ENCODE results near the gene HOXC5.

HOXC5 gene

DNA sequence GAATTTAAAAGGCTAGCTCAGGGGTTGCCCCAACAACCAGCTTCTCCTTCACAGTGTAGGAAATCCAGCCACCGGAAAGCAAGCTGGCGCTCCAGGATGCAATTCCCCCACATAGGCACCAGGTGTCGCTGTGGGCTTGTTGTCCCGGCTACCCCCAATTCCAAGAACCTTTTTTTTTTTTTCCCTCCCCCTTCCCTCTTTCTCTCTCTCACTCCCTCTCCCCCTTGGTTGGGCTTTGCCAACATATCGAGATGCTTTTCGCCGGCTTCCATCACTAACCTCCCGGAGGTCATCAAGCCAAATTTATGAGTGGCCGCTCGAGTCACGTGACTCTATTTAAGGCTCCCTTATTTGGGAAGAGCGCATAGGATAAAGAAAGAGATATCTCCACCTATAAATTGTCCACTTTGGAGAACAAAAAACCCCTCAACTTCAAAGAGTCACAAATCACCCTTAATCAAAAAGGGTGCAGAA is at the start of gene HOXC5:
HOXC5 (plus strand) TSS at position 424 of the 474 bp plus-strand sequence. CDS start 73 bp downstream, outside the sequence.
- peak; percentile 63 for DNase-seq

GRCh38 chr12:53983568-53983949 is 49.3 kb upstream of the HOXC5 start:
- DNase-seq = no peak

GRCh38 chr12:53983950-53984572 is 48.8 kb upstream of the HOXC5 start:
- no peak for DNase-seq

DNA sequence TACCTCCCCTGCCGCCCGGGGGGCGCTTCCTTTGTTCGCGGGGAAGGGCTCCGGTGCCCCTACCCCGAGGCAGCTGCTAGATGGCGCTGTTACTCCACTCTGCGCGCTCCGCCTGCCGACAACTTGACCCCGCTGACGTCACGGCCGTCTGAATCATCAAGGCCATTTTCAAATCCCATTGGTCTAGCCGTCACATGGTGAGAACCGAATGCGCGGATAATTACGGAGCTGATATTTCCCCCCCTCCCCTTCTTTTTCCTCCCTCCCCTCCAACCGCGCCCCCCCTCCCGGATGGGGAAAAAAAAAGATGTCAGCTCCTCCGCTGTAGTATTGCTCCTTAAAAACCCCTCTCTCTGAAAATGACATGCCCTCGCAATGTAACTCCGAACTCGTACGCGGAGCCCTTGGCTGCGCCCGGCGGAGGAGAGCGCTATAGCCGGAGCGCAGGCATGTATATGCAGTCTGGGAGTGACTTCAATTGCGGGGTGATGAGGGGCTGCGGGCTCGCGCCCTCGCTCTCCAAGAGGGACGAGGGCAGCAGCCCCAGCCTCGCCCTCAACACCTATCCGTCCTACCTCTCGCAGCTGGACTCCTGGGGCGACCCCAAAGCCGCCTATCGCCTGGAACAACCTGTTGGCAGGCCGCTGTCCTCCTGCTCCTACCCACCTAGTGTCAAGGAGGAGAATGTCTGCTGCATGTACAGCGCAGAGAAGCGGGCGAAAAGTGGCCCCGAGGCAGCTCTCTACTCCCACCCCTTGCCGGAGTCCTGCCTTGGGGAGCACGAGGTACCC is 47.8 kb upstream of the HOXC5 start, which contains the start of gene HOXC10:
HOXC10 (plus strand) TSS at position 246 of the 791 bp plus-strand sequence; CDS start at position 360, 114 bp downstream.
- peak; percentile 82 for DNase-seq

GRCh38 chr12:53985692-53985993 is 47.2 kb upstream of the HOXC5 start:
- no peak for DNase-seq

DNA sequence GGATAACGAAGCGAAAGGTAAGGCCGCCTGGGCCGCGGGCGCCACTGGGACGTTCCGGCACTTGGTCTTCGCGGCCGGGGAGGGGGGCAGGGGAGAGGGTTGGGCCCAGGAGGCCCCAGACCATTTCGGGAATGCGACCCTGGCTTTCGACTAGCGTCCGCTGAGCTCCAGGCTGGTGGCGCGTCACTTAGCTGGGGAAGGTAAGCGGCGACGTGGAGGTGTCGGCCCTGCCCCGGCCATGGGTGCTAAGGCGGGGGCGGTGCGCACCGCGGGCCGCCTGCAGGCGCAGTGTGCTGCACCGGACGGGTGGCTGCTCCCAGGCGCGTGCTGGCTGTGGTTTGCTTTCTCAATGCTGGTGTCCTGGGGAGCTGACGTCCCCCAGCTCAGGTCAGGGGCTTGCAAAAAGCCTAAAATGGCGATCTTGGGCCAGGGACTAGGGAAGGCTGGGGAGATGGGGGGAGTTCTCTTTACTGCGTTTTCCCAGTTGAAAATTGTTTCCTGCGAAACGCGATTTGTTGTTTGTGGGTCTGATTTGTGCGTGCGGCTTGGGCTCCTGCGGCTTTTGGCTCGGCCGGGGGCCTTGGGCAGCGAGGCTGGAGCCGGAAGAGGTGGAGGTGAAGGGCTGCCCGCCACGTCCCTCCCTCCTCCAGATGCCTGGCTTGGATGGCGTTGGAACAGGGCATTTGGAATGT is 46.7 kb upstream of the HOXC5 start:
- no peak for DNase-seq

DNA sequence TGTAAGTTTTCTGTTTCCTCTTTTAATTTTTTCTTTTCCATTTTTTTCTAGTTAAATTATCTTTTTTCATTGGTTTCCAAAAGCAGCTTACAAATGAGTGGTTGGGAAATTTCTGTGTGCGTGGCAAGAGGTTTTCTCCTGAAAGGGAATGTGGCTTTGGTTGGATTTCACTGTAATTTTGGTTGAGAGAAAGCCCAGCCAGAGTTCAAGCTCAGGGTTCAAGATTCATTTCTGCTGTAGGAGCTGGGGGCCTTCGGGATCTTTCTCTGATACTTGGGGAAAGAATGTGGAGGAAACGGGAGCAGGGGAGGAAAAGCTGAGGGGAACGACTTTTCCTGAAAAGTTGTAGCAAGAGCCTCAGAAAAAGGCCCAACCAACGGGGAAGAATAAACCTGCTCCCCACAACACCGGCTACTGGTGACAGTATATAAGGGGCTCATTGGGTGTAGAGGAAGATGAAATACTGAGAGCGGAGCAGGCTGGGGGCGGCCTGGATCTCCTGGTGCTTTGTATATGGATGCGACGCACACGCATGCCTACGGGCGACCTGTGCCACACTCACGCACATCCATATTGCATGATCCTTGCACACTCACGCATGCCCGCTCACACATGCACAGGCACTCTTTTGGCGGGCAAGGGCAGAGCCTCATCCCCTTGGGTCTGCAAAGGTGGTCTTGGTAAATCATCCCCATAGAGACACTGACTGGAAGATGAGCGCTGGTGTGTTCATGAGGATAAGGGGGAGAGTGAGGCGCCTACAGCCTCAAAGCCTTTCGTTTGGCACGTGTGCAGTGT is 46.0 kb upstream of the HOXC5 start:
- no peak for DNase-seq

- DNase-seq = no peak
Measured at GRCh38 chr12:53987787-53988230, 45.0 kb upstream of the HOXC5 start.

- no peak for DNase-seq
Measured at GRCh38 chr12:53988541-53989226, 44.2 kb upstream of the HOXC5 start.

- peak; percentile 50 for DNase-seq
Measured at GRCh38 chr12:53989227-53990113, 43.4 kb upstream of the HOXC5 start.

DNA sequence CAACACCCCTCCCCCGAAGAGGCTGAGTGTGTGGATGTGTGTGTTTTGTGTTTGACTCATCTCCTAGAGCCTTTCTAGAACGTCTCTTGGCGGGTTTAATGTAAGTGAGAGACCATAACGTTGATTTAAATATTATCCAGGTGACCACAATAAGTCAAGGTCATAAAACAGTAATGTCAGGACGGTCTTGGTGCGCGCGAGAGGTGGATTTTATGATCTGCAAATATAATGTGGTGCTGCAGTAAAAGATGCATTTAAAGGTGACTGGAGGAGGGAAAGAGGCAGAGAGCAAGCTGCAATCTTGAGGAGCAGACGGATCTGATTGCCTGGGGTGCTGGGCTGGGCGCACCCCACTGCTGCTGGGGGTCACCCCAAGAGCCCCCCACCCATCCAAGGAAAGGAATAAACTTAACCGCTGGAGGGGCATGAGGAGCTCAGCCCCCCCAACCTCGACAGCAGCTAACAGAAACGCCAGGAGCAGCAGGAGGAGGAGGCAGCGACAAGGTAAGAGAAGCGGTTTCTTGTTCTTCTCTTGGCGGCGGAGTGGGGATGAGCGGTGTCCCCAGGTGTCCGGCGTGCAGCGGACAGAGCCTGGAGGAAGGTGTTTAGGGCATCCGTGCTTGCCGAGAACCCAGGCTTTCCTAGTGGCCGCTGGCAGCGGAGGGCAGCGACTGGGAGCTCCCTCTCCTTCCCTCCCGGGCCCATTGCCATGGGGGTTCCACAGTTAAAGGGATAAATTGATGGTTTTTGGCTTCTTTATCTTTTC is 42.4 kb upstream of the HOXC5 start:
- DNase-seq = no peak

- no peak for DNase-seq
Measured at GRCh38 chr12:53991077-53991460, 41.8 kb upstream of the HOXC5 start.

DNA sequence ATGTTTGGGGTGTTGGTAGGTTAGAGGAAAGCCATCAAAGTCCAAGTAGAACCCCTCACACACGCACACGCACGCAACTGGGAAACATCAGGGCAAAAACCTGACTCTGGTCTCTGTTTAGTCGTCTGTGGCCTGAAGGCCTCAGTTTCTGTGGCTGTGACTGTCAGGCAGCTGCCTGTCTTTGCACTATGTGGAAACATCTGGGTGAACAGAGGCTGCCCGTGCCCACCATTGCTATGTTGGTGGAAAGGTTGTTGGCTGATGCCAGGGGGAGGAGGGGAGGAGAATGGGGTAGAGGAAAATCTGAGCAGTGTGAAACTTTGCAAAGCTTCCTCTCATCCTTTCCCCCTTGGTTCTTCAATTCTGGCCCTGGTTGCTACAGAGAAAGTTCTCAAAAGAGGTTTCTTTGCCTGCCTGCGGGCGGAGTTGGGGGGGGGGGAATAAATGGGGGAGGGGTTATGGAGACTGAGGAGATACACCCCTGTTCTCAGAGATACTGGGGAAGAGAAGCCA is 40.4 kb upstream of the HOXC5 start:
- no peak for DNase-seq

GRCh38 chr12:53993162-53994008 is 39.5 kb upstream of the HOXC5 start:
- DNase-seq = no peak

DNA sequence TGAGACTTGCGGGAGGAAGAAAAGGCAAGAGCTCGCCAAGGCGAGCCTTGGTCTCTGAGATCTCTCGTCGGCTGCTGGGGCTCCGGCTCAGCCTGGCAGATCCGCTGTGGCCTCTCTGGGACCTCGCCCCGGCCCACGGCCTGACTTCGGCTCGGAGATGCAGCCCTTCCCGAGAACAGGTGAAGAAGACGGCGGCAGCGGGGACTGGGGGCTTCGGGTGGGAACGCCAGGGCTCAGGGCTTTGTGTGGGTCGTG is 38.9 kb upstream of the HOXC5 start:
- DNase-seq = no peak

GRCh38 chr12:53994264-53995001 is 38.4 kb upstream of the HOXC5 start:
- DNase-seq = no peak

- no peak for DNase-seq
Measured at GRCh38 chr12:53995002-53995377, 37.9 kb upstream of the HOXC5 start.

GRCh38 chr12:53995378-53996239 is 37.2 kb upstream of the HOXC5 start:
- no peak for DNase-seq

Measured in hematopoietic multipotent progenitor cell treated with erythropoietin and hydrocortisone succinate and interleukin-3 and kit ligand, for 8 days (in vitro differentiated cells).